Stimulated activated CD8-positive, alpha-beta memory T cell treated with anti-CD3 and anti-CD28 coated beads, Interleukin-4, amount 100 ng/mL, for 24 hours (primary cell): ENCODE measurements around the gene UNC5B.

Source experiments
- DNase-seq: peaks from one replicate; pipeline ENCODE4 v3.0.0-alpha.2; 2020; ENCODE audit warnings: low read depth

UNC5B gene

DNA sequence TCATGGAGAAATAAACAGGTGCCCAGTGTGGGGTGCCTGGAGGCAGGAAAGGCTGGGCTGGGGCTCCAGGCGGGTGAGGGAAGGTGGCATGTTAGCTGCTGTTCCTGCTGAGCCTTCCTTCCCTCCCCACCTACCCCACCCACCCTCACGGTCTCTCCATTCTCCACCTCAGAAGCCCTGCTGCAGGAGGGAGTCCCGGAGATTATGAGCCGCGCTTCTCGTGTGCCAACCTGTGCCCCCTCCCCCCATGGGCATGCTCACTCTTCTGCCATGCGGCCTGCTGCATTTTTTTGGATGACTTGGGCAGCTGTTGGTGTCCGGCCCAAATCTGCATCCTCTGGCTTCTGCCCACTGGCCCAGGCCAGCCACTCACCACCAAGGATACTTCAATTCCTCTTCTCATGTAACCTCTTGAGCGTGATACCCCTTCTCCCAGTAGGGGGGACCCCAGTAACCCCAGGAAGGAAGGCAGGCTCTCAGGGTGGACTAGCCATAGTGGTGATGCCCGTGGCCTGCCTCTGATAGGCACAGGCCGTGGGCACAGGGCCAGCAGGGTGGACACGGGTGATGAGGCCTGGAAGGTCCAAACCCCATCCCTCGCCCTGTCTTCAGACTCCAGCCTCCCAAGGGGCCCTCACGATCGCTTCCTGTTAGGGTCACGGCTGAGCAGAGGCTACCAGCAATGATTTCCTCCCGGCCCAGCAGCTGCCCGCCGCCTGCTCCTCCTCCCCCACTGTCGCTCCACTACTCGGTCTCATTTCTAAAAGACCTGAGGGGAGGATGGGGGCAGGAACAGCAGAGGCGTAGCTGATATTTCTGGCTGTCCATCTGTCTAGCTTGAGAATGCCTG is 27.8 kb downstream of the UNC5B start:
- no peak for DNase-seq

DNA sequence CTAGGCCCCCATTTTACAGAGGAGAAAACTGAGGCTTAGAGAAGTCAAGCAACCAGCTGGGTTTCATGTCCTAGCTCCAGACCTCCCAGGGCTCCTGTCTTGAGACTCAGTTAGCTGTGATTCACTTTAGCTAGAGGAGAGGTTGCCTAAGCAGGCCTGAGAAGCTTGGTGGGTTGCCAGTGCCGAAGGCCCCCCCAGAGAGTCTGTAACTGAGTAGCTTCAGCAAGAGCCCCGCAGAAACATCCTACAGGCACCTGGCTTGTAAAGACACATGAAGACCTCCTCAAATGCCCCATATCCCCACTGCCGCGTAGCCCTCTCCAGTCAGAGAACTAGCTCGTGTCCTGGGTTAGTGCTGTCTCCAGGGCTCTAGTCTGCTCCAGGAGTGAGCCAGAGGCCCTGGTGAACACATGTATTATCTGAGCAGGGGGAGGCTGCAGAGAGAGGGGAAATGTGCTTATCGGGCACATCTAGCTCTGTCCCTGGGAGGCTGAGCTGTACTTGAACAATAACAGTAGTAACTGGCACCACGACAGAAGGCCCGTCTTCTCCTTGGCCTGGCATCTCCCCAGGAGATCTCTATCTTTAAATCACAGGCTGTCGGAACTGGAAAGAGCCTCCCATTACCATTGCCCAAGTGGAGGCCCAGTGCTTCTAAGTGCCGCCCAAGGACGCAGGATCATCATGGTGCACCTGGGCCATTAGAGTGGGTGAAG is 28.9 kb downstream of the UNC5B start:
- no peak for DNase-seq

DNA sequence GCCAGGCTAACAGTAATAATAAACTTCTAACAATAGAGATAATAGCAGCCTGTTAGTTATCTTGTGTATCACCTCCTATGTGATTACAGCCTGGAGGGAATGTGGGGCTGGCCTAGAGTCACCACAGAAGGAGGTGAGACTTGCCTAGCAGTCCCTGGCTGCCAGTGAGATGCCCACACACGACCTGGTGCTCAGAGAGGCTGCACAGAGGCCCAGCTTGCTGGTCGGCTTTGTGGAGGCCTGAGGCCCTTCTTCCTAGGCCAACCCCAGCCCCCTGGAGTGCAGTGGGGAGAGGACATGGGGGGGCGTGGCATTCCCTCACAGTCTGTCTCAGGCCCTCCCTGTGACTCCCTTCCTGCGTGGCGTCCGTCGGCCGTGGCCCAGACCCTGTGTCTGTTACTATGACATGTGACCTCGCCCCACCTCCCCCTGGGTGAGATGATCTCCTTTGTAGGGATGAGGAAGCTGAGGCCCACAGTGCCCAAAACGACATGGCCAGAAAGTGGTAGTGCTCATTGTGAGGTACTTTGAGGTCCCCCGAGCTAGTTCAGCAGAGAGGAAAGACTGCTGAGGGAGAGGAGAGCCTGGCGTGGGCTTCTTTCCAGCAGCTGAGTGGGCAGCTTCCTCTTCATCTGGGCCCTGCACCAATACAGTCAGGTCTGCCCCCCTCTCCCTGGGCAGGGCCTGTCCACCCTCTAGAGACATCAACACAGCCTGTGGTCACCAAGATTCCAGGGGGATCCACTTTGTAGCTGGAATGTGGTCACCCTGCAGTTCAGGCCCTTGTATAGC is 29.7 kb downstream of the UNC5B start:
- DNase-seq = no peak

- DNase-seq = no peak
Observed at GRCh38 chr10:71242622-71243009, 30.2 kb downstream of the UNC5B start.

DNA sequence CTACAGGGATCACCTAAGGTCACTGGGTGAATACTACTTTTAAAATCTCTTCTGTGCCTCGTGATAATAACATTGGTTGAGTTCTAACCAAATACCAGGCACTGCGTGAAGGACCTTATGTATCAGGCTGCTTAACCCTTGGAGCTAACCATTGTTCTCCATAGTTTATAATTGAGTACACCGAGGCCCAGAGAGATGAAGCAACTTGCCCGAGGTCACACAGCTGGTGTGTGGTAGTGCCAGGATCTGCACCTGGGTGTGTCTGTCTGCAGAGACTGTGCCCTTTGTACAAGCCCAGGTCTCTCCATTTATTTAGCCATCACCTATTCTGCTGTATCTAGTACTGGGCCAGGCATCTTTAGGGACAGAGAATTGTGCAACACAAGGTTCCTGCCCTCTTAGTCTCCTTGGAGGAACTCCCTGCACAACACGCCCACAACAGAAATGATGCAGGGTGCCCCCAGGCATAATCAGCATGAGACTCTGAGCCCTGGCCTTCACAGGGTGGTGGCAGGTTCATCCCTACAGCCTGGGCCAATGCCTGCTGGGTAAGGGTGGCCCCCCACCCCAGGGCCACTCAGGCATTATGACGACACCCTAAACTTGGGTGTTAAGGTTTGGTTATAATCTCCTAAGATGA is 31.5 kb downstream of the UNC5B start:
- DNase-seq = no peak

DNA sequence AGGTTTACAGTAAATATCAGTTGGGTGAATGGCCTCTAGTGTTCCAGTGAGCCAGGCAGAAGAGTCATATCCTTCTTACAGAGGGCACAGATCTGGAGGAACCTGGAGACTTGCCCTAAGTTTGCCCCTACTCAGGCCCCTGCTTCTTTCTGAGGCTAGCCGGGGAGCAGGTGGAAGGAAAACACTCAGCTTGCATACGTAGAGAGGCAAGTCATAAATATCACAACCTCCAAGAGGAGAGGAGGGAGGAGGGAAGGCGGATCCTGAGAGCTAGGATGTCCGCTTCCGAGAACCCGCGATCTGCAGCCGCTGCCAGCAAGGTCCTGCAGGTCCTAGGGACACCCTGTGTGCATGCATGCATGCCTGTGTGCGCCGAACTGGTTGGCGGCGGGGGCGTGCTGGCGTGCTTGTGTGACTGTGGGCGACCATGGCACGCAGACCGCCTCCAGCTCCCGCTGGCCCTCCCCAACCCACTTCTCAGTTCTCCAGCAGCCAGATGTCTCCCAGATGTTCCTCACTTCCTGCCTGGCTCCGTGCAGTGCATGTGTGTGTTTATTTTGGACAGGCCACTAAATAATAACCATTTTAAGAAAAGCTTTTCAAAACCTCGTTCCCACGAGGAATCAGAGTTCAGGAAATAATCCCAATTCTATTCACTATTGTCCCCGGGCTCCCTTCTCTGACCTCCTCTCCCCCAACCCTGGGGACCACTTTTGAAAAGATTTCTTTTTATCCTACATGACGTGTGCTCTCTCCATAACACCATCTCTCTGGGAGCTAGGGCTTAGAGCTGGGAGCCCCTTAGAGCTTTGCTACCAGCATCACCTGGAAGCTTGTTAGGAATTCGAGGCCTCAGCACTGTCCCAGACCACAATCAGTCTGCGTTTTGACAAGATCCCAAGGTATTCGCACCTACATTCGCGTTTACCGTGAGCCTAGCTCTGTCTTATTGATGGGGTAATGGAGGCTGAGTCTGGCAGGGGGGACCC is 32.4 kb downstream of the UNC5B start:
- no peak for DNase-seq

DNA sequence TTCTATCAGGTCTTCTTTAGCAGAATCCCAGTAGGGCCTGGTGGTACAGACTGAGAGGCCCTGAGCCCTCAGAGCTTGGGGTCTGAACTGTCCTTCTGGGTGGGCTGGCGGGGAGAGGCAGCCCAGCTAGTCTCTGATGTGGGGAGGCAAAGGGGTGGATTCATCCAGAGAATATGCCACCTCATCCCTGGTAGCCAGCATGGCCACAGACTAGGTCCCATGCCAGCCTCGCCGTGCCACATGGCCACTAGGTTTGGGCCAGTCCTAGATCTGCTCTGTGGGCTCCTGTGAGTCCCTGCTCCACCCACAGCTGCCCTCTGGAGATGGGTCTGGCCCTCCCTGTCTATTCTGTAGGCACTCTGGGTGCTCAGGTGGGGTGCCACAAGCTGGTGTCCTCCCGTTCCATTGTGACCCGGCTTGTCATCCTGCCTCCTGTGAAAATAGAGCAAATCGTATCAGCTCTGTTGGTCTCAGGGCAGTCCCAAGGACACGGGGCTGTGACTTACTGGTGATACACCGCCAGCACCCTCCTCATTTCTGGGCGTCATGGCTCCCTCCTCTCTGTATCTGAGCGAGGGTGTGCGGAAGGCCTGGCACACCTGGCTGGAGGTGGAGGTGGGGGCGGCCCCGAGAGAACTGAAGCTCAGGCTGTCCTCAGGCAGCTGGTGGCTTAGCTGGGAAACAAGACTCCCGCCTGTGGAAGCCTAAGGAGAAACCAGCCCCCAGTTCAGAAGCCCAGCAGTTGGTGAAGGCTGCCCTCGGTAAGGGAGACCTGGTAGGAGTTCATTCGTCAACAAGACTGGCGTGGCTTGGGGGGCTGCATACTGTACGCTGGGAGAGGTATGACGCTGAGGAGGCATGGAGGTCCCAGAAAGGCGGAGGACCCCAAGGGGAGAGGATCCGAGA is 33.3 kb downstream of the UNC5B start:
- DNase-seq = no peak

- DNase-seq = no peak
Observed at GRCh38 chr10:71246591-71247413, 34.4 kb downstream of the UNC5B start.

DNA sequence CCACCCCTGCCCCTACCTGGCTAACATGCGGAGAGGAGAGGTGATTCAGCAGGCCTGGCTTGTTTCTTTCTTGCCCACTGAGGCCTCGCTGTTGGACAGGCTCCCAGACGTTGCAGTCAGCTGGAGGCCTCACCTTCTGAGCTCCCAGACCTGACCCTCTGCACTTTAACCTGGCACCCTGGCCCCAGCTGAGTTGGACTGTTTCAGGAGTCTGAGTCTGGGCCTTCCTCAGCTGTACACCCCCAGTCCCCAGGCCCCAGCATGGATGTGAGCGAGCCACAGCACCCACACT is 35.0 kb downstream of the UNC5B start:
- DNase-seq = no peak

DNA sequence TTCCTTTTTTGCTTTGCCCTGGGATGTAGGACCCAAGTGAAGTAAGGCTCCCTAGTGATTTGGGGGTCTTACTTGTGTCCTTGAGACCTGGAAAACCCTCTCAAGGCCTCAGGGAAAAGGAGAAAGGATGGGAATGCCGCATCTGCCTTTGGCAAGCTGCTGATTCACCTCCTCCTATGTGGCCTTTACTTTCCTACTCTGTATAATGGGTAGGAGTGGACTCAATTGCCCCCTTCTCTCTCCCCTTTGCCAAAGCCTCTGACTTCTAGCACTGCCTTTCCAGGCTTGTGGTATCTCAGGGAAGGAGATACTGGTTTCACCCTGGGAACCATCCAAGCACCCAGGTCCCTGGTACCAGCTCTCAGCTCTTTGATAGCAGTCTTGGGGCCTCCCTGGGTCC is 35.4 kb downstream of the UNC5B start:
- DNase-seq = no peak

DNA sequence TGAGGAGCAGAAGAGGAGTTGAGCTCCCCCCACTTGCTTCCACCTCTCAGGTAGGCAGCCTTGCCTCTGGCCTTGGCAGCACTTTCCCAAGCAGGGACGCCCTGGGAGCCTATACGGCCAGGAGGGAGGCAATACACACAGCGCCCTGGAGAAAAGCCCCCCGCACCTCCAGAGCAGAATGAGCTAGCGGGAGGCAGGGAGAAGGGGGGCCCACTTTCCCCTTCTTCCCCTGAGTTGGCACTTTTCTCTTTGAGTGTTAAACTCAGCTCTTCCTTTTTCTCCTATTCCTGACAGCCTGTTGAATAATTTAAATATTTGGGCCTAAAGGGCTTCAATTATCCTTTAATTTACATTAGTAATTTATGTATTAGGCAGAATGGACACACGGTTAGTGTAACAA is 35.8 kb downstream of the UNC5B start:
- DNase-seq = no peak

DNA sequence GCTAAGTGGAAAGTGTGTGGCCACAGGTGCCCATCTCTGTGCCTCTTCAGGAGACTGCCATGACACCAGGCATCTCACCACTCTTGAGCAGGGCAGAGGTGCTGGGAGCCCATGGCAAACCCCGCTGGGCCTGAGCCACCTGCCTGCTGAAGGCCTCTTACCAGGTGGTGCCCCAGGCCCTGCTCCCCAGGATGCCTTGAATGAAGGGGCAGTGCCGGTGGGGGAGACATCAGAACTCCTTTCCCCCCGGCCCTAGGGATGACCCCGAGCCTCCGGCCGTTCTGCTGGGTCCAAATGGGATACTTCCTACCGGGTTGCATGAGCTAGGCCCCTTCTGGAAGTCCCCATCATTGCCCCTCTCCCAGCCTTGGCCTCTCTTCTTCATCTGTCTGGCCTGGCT is 37.6 kb downstream of the UNC5B start:
- no peak for DNase-seq

DNA sequence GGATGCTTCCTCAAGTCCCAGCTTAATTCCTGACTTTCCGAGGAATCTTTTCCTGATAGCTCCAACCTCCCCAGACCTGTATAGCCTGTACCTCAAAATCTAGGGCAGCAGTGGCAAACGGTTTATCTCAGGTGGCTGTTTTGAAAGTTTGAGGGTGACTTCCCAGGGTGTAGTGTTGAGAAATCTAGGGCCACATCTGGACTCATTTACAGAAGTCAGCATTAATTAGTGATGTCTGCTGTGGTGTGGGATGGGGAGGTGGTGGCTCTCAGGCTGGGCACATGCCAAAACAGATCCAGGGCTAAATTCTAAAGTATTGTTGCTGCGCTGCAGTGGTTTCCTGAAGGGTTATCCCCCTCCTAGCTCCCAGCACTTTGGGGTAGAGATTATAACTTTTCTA is 38.0 kb downstream of the UNC5B start:
- no peak for DNase-seq

DNA sequence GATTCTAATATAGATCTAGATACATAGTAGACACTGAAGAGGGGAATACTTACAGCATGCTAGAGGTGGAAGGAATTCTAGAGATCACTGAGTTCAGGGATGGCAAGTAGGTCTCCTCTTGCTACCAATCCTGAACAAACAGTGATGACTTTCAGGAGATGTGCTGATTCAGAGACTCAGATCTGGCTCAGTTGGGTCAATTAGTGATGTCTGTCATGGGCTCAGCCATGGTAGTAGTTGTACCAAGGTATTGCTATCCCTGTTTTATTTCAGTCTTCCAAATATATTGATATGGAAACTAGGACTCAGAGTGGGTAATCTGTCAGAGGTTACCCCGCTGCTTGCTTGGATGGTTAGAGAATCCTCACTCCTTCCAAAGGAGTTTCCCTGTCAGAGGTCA is 38.5 kb downstream of the UNC5B start:
- no peak for DNase-seq

GRCh38 chr10:71251319-71251718 is 38.9 kb downstream of the UNC5B start:
- DNase-seq = no peak

DNA sequence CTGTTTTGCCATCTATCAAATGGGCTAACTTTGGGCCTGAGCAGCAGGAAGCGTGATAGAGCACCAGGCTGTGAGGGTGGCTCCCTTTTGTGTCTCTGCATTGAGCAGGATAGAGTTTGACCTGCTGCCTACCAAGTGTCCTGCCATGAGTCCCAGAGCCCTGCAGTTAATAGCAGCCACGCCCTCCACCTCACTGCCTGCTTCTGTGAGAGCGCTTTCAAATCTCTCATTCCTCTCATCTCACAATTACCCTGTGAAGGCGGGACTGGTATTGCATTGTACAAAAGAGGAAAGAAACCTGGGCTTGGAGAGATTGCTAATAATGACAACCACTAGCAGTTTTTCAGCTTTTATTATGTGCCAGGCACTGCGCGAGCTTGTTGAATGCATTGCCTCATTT is 39.9 kb downstream of the UNC5B start:
- DNase-seq = no peak

GRCh38 chr10:71253981-71254818 is 41.8 kb downstream of the UNC5B start:
- DNase-seq = no peak

DNA sequence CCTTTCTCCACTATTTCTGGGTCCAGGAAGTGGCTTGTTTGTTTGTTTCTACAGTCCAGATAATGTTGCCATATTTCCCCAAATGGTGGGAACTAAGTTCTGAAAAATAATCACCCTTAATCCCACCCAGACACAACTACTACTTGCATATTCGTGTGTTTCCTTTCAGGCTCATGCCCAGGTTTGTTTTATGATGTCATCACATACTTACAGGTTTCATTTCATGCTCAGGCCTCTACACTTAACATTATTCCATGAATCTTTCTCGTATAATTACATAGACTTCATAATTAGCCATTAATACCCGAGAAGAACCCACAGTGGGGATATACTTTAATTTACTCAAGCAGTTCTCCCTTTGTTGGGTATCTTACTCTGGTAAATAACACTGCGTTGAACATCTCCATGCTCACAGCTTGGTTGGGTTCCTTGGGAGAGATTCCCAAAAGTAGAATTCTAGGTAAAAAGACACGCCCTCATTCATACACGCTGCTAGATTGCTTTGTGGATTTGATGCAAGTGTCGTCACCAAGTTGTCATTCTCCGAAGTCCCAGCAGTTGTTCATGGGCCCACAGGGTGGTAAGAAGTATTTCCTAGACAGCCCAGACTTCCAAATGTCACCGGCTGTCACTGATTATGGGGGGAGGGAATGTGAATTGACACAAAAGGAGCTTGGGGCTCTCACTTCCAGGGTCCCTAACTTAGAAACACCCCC is 42.6 kb downstream of the UNC5B start:
- DNase-seq = no peak
